GM21717 (cell line): ENCODE results near the gene ATF3.
A peak's percentile ranks its signal among the peaks of the same experiment; 100 is the strongest.

Source experiments
- ATAC-seq: cut with Tn5 transposase; IDR thresholded peaks from one replicate; pipeline ENCODE4 v1.9.1; 2021; ENCODE audit warnings: mild to moderate bottlenecking, moderate library complexity; ENCODE audit not compliant: unreplicated experiment

The ATF3 gene

GRCh38 chr1:212586206-212587015 lies 22.1 kb upstream of the ATF3 start:
- ATAC-seq: peak; percentile 92

DNA sequence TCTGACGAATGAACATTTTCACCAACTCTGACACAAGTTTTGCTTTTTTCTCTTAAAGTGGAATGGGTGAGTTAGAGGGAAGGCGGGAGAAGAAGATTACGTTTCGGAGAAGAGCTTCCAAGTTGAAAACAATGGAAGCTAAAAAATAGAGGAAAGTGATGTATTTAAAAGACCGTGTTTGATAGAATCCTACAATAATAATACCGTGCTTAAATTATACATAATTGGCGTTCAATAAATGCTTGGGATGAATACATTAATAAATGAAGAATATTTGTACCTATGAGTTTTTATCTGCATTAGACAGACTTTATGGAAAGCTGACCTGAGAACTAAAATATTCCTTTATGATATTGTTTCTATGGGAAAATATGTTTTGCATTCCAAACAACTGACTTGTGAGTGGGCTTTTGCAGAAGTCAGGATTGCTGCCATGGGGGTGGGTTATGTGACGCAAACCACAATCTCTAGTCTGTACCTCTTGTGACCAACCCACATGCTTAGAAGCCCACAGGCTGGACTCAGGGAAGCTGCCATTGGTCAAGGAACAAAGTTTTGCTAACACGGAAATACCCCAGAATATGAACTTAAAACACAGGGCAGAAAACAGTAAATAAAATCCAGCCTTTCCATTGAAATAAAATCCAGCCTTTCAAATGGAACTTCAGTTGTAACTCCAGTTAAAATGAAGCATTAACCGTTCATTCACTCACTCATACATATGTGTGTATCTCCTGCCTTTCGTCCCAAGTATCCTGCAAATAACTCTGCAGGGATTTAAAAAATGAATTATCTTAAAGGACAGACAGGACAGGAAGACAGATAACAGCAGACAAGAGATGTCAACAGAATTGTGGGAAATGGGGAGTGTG lies 21.3 kb upstream of the ATF3 start:
- no peak for ATAC-seq

- ATAC-seq: no peak
Observed at GRCh38 chr1:212587888-212588510, 20.6 kb upstream of the ATF3 start.

GRCh38 chr1:212589446-212589845 lies 19.1 kb upstream of the ATF3 start:
- no peak for ATAC-seq

- ATAC-seq: no peak
Observed at GRCh38 chr1:212591922-212592321, 16.6 kb upstream of the ATF3 start.

GRCh38 chr1:212593821-212594251 lies 14.7 kb upstream of the ATF3 start:
- ATAC-seq: no peak

- ATAC-seq: no peak
Observed at GRCh38 chr1:212594640-212595039, 13.9 kb upstream of the ATF3 start.

DNA sequence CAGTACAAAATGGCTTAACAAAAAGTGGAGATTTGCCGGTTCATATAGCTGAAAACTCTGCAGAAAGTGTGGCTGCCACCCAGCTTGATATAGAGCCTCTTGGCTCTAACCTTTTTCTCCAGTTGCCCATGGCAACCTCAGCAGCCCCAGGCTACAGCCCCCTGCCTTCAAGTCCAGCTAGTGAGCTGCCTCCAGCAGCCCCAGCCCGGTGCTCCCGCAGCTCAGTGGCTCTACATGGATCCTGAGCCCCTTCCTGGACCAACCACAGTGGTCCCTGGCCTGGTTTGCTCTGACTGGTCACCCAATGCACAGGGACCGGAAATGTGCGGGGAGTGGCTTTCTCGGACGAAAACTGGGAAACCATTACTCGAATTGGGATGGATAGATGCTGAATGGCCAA lies 13.3 kb upstream of the ATF3 start:
- ATAC-seq: no peak

DNA sequence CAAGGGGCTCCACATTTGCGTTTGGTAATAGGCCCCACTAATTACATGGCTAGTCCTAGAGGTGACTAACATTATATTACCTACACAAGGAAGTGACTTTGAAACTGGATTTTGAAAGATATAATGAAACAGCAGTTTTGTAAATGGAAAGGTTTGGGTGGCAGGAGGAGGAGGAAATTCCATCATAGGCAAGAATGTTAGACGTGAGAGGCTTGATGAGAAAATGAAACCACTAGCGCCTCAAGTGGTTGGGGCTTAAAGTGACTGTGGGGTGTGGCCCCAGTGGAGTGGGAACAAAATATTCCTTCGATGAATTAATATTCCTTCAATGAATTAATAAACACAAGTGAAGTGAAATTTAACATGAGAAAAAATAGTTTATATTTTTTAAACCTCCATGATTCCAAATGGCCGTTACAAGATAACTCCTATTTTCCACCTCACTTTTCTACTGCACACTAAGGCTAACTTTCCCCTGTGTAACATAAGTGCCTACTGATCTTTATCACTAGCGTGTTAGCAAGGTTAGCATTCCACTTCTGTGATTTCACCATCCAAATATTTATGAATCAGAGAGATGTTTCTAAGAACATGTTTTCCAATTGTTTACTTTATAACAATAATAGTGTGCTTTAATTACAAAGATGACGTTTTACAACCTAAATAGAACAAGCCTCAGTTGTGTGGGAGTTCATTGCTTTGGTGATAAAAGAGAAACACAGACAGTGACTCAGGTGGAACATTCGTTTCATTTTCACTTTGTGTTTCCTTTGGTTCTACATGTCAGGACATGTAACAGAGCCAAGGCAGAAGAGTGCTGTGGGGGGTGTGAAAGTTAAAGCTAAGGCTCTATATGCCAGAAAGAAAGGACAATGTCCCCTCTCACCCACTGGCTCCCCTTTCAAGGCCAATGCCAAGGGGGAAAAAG lies 12.5 kb upstream of the ATF3 start:
- ATAC-seq: peak; percentile 94

- no peak for ATAC-seq
Observed at GRCh38 chr1:212596798-212597197, 11.8 kb upstream of the ATF3 start.

DNA sequence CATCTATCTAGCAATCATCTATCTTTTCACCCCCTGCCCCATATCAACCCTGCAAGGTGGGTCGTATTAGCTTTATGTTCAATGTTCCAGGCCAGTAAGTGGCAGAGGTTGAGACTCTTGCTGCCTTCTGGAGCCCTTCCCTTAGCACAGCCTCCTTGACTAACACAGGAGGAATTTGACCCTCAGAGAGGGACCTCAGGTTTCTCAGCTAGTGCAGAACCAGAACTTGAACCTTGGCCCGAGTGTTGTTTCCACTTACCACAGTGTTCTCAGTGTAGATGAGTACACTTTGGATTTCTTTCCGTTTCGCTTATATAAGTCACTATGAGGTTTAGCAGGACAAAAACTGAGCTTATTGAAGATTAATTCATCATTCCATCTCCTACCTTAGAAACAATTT lies 11.1 kb upstream of the ATF3 start:
- ATAC-seq: no peak

GRCh38 chr1:212600071-212600915 lies 8.3 kb upstream of the ATF3 start:
- ATAC-seq: no peak

DNA sequence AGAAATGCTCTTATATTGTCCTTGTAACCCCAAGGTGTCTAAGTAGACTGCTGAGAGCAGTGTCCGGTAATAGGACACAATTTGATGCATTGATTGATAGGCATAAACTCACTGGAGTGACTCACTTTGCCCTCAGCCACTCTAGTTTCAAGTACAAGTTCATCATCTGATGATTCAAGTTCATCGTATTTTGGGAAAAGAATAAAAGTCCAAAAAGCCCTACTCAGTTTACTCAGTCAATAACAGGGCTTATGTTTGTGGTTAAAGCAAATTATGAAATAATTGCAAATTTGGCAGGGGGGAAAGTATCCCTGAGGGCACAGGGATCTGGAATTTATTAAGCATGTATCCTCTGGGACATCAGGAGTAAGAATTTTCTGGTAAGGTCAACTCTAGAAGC lies 7.6 kb upstream of the ATF3 start:
- no peak for ATAC-seq

DNA sequence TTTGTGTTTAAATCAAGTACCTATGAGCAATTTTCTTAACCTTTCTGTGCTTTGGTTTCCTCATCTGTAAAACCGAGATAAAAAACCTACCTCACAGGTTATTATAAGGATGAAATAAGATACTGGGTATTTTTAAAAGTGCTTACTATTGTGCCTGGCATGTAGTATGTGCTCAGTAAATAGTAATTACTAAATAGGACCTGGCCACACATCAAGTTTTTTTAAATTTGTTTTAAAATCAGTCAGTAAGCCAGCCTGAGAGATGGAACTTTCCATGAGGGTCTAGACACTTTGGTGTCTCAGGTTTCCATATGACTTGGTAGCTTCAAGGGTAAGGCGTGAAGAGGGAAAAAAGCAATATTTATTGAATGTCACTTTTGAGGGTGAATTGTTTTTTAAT lies 7.0 kb upstream of the ATF3 start:
- no peak for ATAC-seq

DNA sequence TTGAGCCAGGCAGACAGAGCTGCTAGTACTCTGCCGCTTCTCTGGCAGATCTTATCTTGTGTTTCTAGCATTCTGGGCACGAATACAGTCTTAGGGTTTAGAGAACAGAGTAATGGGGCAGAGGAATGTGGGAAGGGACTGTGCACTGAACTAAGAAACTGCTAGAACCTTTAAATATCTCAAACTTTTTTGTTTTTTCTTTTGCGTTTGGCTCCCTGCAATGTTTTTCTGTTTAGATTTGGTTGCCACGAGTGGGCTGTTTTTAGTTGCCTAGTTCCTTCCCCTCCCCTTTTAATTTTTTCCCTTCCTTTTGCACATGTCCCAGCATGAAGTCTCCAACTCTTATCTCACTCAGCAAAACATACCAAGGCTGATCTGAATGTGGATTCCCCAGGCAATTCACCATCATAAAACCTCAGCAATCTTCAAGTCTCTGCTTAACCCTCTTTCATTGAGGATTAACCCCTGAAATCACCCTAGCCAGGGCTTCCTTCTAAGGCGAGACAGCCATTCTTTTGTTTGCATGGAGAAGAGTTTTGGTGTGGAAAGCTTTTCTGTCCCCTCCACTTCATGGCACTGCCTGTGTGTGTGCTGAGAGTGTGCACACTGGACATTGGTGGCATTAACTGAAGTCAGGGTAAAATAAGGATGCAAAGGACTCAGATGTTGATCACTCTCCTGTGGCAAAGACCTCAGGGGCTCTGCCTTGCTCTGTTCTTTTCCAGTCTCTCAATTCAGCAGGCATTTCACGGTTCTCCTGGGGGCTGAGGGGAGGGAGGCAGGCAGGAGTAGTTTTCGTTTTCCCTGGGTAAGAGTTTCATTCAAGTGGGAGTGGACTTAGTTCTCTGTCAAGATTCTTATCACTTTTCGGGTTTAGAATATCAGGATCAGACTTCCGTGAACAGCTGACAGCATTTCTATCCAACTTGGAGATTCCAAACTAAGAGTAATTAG lies 2.8 kb upstream of the ATF3 start:
- no peak for ATAC-seq

DNA sequence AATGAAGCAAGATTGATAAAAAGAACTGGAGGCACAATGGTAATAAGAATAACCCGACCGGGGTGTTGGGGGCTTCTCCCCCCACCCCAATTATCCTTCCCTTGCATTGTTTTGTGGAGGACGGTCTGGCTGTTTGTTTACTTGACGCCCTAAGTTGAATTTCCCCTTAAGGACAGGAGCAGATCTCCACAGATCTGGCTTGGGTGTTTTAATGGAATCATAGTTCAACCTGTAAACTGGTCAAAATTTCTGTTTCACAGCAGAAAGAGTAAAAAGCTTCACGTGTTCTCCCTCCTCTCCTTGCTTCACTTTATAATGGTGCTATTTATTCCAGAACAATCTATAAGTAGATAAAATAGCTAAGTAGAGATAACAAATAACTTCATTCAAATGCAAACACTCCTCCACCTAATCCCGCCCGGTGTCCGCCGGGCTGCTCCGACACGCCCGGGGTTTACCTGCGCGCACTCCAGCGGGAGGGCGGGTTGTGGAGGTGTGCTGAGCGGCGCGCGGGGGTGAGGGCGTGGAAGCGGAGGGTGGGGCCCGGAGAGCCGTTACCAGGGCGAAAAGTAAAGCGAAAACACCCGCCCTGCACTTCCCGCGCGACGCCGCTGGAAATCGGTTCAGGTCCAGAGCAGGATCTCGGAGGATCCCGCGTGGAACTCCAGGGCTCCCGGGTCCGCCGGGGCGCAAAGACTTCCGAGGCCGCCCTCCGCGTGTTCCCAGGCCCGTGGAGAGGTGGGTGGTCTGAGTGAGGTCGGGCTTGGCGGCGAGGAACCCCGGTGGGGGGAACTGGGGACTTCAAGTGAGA lies 2.0 kb upstream of the ATF3 start:
- ATAC-seq: no peak

- no peak for ATAC-seq
Observed at GRCh38 chr1:212607206-212607912, 1.2 kb upstream of the ATF3 start.
